OCI-LY7 (cell line): ENCODE data around the gene FMNL1. TPM values are rescaled to one million over a fixed set of nuclear protein-coding genes. Genes with fewer than 3 reads are reported as not detected.

Source experiments
- BruUV-seq: library from RNA; stranded (reverse); fragments of 400-500 nt; replicated peaks from 2 replicates; lab custom pipeline; 2021; lab: Mats Ljungman, UMichigan
- CTCF ChIA-PET: fragments of 300-600 bp; sonication (Branson Sonifier 250); formaldehyde crosslinking; loops from one replicate; lab custom pipeline; 2022; ENCODE audit warnings: antibody characterized with exemption; ENCODE audit not compliant: unreplicated experiment; lab: Charles Lee
- POLR2A ChIA-PET: fragments of 300-600 bp; sonication (Branson Sonifier 250); formaldehyde crosslinking; loops from one replicate; lab custom pipeline; 2022; ENCODE audit warnings: antibody characterized with exemption; lab: Charles Lee
- DNase-seq: peaks from one replicate; pipeline ENCODE4 v3.0.0-alpha.2; 2015; ENCODE audit warnings: low spot score
- H2AFZ ChIP-seq: fragments of 200-600 bp; sonication (generic), shearing (Covaris generic); 2 replicates; pipeline ENCODE4 v1.6.1; 2014; ENCODE audit warnings: mild to moderate bottlenecking, antibody characterized with exemption, low read length, moderate library complexity
- H3K27ac ChIP-seq: fragments of 200-600 bp; sonication (generic); 2 replicates; pipeline ENCODE4 v1.5.1; 2014; ENCODE audit warnings: mixed run types, low read depth, mild to moderate bottlenecking, moderate library complexity, low read length, inconsistent platforms; ENCODE audit not compliant: poor library complexity, severe bottlenecking
- H3K36me3 ChIP-seq: fragments of 200-600 bp; sonication (generic); 2 replicates; pipeline ENCODE4 v1.6.1; 2014; ENCODE audit warnings: mild to moderate bottlenecking, antibody characterized with exemption, low read length, moderate library complexity, mixed read lengths; ENCODE audit not compliant: insufficient read depth
- H3K4me1 ChIP-seq: fragments of 200-600 bp; sonication (generic); 2 replicates; pipeline ENCODE4 v1.5.1; 2014; ENCODE audit warnings: mild to moderate bottlenecking, low read length; ENCODE audit not compliant: insufficient read depth, poor library complexity, severe bottlenecking
- H3K4me2 ChIP-seq: fragments of 200-600 bp; sonication (generic); 2 replicates; pipeline ENCODE4 v1.6.1; 2014; ENCODE audit warnings: mild to moderate bottlenecking, low read length
- H3K4me3 ChIP-seq: fragments of 200-600 bp; sonication (generic); 2 replicates; pipeline ENCODE4 v1.5.1; 2014; ENCODE audit warnings: mild to moderate bottlenecking, low read depth, low read length; ENCODE audit not compliant: poor library complexity, severe bottlenecking
- H3K79me2 ChIP-seq: fragments of 200-600 bp; sonication (generic); 2 replicates; pipeline ENCODE4 v1.6.1; 2016; ENCODE audit warnings: low read depth, mild to moderate bottlenecking, low read length, moderate library complexity, mixed read lengths; ENCODE audit not compliant: insufficient read depth
- H3K9me2 ChIP-seq: fragments of 200-600 bp; sonication (generic); 2 replicates; pipeline ENCODE4 v1.6.1; 2016; ENCODE audit warnings: mild to moderate bottlenecking, low read length, mixed read lengths; ENCODE audit not compliant: insufficient read depth
- H3K9me3 ChIP-seq: fragments of 200-600 bp; sonication (generic); 2 replicates; pipeline ENCODE4 v1.6.1; 2014; ENCODE audit warnings: mild to moderate bottlenecking, mixed run types, low read length, mixed read lengths
- H4K20me1 ChIP-seq: fragments of 200-600 bp; sonication (generic); 2 replicates; pipeline ENCODE4 v1.6.1; 2014; ENCODE audit warnings: mild to moderate bottlenecking, antibody characterized with exemption, low read length, moderate library complexity, mixed read lengths; ENCODE audit not compliant: insufficient read depth
- EZH2phosphoT487 ChIP-seq: fragments of 200-600 bp; sonication (generic); IDR thresholded peaks from 2 replicates; pipeline ENCODE4 v1.6.1; 2018; ENCODE audit warnings: low read depth, borderline replicate concordance, mild to moderate bottlenecking, mixed run types, antibody characterized with exemption, low read length, moderate library complexity, mixed read lengths
- intact Hi-C: fragments of 100-400 bp; cut with micrococcal nuclease; formaldehyde crosslinking; loops from one replicate; pipeline ENCODE4 v1.10.0; 2022; ENCODE audit not compliant: unreplicated experiment
- total RNA-seq, 2 experiments: library from RNA; depleted of rRNA in 1 of 2; stranded (reverse); fragments of >200 nt in 1 of 2; shearing (Covaris generic) in 1 of 2; gene quantifications; 2 replicates each; pipeline ENCODE4 v1.2.3, GENCODE V29; 2014 to 2022
- TF ChIP-seq, protein P1 (sequence below): fragments of 200-600 bp; sonication (generic); conservative IDR thresholded peaks from 2 replicates; pipeline ENCODE4 v1.5.1; 2014; ENCODE audit warnings: mild to moderate bottlenecking, antibody characterized with exemption, low read length, moderate library complexity, mixed read lengths

FMNL1 gene
- total RNA-seq, 2 experiments from 2014 or later: 55.1 to 133 TPM

DNA sequence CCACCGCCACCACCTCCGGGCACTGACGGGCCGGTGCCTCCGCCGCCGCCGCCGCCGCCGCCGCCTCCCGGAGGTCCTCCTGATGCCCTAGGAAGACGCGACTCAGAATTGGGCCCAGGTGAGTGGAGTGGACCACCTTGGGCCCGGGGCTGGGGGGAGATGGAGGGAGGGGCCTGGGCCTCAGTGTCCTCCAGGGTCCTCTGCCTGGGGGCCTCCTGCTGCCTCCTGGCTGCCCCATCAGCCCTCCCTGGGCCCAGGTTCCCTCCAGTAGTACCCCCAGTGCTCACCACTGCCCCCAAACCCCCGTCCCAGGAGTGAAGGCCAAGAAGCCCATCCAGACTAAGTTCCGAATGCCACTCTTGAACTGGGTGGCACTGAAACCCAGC is 20.3 kb downstream of the FMNL1 start:
- DNase-seq: no peak
- Histone ChIP-seq H3K4me3 (no peak overlapping the region), H4K20me1 (no peaks in the 10 kb centered on the region), H3K4me1 (peaks cover 9% of the 10 kb centered on the region), H3K9me3 (no peaks in the 10 kb centered on the region), H2AFZ (no peak overlapping the region), H3K9me2 (no peaks in the 10 kb centered on the region), H3K4me2 (no peak overlapping the region), H3K27ac (no peak overlapping the region), H3K36me3 (peaks cover 89% of the 10 kb centered on the region), H3K79me2 (no peaks in the 10 kb centered on the region)
- TF ChIP-seq EZH2phosphoT487: no peak
- TF ChIP-seq, protein P1, sequence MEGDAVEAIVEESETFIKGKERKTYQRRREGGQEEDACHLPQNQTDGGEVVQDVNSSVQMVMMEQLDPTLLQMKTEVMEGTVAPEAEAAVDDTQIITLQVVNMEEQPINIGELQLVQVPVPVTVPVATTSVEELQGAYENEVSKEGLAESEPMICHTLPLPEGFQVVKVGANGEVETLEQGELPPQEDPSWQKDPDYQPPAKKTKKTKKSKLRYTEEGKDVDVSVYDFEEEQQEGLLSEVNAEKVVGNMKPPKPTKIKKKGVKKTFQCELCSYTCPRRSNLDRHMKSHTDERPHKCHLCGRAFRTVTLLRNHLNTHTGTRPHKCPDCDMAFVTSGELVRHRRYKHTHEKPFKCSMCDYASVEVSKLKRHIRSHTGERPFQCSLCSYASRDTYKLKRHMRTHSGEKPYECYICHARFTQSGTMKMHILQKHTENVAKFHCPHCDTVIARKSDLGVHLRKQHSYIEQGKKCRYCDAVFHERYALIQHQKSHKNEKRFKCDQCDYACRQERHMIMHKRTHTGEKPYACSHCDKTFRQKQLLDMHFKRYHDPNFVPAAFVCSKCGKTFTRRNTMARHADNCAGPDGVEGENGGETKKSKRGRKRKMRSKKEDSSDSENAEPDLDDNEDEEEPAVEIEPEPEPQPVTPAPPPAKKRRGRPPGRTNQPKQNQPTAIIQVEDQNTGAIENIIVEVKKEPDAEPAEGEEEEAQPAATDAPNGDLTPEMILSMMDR: no peak
- ChIA-PET CTCF (no interaction called here), POLR2A (no interaction called here)
- intact Hi-C loops: no loop called here
- BruUV-seq: no TSS peak

DNA sequence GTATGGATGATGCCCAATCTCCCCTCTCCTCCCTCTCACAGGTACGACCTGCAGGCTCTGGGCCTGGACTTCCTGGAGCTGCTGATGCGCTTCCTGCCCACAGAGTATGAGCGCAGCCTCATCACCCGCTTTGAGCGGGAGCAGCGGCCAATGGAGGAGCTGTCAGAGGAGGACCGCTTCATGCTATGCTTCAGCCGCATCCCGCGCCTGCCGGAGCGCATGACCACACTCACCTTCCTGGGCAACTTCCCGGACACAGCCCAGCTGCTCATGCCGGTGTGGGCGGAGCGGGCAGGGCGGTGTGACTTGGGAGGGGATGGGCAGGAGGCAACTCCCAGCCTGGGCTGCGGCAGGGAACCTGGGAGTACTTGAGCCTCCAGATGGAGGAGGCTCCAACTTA is 22.1 kb downstream of the FMNL1 start:
- no peak overlapping the region for H3K4me3 ChIP-seq
- intact Hi-C loops: no loop called here
- CTCF ChIA-PET: no interaction called here

More for the DNA sequence above, 22.1 kb downstream of the FMNL1 start:
- Histone ChIP-seq H3K36me3 (peaks cover 71% of the 10 kb centered on the region), H3K27ac (no peak overlapping the region), H3K4me1 (peaks cover 16% of the 10 kb centered on the region), H2AFZ (no peak overlapping the region), H3K4me2 (no peak overlapping the region), H3K79me2 (no peaks in the 10 kb centered on the region), H3K9me2 (no peaks in the 10 kb centered on the region), H3K9me3 (no peaks in the 10 kb centered on the region), H4K20me1 (no peaks in the 10 kb centered on the region)
- DNase-seq: no peak
- TF ChIP-seq EZH2phosphoT487: no peak
- TF ChIP-seq, protein P1: no peak
- POLR2A ChIA-PET: no interaction called here
- BruUV-seq: no TSS peak
